Motor neuron (in vitro differentiated cells): ENCODE results near the gene IPP. TPM values are rescaled to one million over a fixed set of nuclear protein-coding genes. Genes with fewer than 3 reads are reported as not detected.

ENCODE experiments used
- total RNA-seq, 8 experiments: library from RNA; unstranded; fragments of 300-600 nt; gene quantifications; 2 replicates each; pipeline versions ENCODE4 v1.2.3 to v1.2.4, GENCODE V29; 2022

IPP gene
- total RNA-seq, 8 experiments from 2014 or later = 7.9 to 16.3 (median 14.2) TPM

Other genes starting within 250 kb of the IPP start
- 1,000 to 10,000 TPM in 1 of 8 experiments, 100 to 1,000 TPM in 7; 245 to 1,200 (median 476) TPM for gene PRDX1, start 228.8 kb downstream of the IPP start, total RNA-seq
- gene AKR1A1, start 199.8 kb downstream of the IPP start, total RNA-seq = 100 to 1,000 TPM in 7 of 8 experiments, 10 to 100 TPM in 1; 88.1 to 272 (median 151) TPM
- gene NASP, start 166.6 kb downstream of the IPP start, total RNA-seq = 100 to 1,000 TPM in 5 of 8 experiments, 10 to 100 TPM in 3; 34.6 to 392 (median 116) TPM
- gene CCDC17, start 126.6 kb downstream of the IPP start, total RNA-seq = 1 to 10 TPM in 5 of 8 experiments, under 1 TPM in 3; 0.15 to 4.8 (median 1.2) TPM
- gene GPBP1L1, start 64.1 kb downstream of the IPP start, total RNA-seq = 100 to 1,000 TPM in 2 of 8 experiments, 10 to 100 TPM in 6; 63.0 to 112 (median 84.4) TPM
- gene TMEM69, start 62.5 kb downstream of the IPP start, total RNA-seq = 10 to 100 TPM; 25.2 to 49.4 (median 41.1) TPM
- 10 to 100 TPM; 17.8 to 50.0 (median 31.7) TPM for gene MAST2, start 53.0 kb upstream of the IPP start, total RNA-seq